HG03196 (cell line): ENCODE results near the gene KRTAP10-5.

ENCODE experiments used
- ATAC-seq: cut with Tn5 transposase; IDR thresholded peaks from one replicate; pipeline ENCODE4 v1.9.1; 2021; ENCODE audit not compliant: unreplicated experiment

Gene KRTAP10-5

DNA sequence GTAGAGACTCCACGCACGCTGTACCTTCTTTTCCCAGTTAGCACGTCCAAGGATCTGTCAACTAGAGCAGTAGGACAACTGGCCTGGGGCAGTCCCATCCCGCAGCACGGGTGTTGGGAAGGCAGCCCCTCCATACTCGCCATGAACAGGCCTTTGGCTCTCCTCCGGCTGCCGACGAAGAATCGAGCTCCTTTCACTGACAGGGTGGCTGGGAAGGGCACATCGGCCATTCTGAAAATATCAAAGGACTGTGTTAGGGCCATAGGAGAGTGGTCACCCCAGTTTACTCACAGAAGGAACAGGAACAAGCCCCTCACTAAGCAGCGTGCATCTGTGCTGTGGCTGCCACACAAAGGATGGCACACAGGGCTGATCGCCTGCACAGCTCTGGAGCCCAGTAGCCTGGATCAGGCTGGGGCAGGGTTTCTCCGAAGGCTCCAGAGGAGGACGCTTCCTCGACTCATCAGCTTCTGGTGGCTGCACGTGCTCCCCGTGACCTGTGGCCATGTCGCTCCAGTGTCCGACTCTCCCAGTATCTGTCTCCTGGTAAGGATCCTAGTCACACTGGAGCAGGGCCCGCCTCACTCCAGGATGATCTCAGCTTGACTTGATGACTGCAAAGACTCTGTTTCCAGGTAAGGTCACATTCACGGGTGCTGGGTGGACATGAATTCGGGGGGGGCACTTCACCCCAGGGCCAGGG is 49.4 kb downstream of the KRTAP10-5 start:
- no peak for ATAC-seq

GRCh38 chr21:44530221-44530902 is 50.0 kb downstream of the KRTAP10-5 start:
- no peak for ATAC-seq

GRCh38 chr21:44529503-44530125 is 50.8 kb downstream of the KRTAP10-5 start:
- no peak for ATAC-seq
